Neural cell (in vitro differentiated cells): Measurements from ENCODE around the gene FAM98C.

Experiments used
- CTCF ChIP-seq: fragments of 450-650 bp; IDR thresholded peaks from 2 replicates; pipeline ENCODE4 v1.5.1; 2014; ENCODE audit warnings: antibody characterized with exemption, mild to moderate bottlenecking, moderate library complexity; ENCODE audit not compliant: poor library complexity, severe bottlenecking
- EZH2 ChIP-seq: fragments of 200-600, 300-800 bp; shearing (Covaris generic), sonication (generic); IDR thresholded peaks from 2 replicates; pipeline ENCODE4 v1.6.1; 2014; ENCODE audit warnings: antibody characterized with exemption, low read length, borderline replicate concordance, mild to moderate bottlenecking; ENCODE audit not compliant: insufficient read depth, poor library complexity, severe bottlenecking
- MXI1 ChIP-seq: fragments of 450-650 bp; conservative IDR thresholded peaks from 2 replicates; pipeline ENCODE4 v1.6.1; 2014; ENCODE audit warnings: antibody characterized with exemption, mild to moderate bottlenecking; ENCODE audit not compliant: poor library complexity, severe bottlenecking
- POLR2AphosphoS5 ChIP-seq: IDR thresholded peaks from 2 replicates; pipeline ENCODE4 v1.6.1; 2012

DNA sequence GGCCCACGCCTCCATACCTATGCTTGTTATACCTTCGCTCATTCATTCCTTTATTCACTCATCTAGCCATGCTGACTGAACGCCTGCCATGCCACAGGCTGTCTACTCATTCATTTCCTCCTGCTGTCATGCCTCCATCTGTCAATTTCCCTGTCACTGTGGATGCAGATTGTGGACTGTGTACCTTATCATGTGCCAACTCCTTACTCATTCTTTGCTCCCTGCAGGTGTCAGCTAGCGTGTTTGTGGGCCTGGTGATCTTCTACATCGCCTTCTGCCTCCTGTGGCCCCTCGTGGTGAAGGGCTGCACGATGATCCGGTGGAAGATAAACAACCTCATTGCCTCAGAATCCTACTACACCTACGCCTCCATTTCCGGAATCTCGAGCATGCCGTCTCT, 32.6 kb upstream of the FAM98C start:
- no peak for TF ChIP-seq POLR2AphosphoS5
- TF ChIP-seq CTCF: no peak
- TF ChIP-seq MXI1: no peak
- no peak for TF ChIP-seq EZH2
